GM08714 (cell line): ENCODE results near the gene MICALL1.
"Not testable (repeated sequence)": the region's sequence is repeated elsewhere in the genome, so short reads cannot be mapped to it uniquely, and the experiment has no call there.

Source experiments
- H3K4me3 ChIP-seq: fragments of 200-500 bp; sonication (Bioruptor generic); 2 replicates; pipeline ENCODE4 v1.5.1; 2014; ENCODE audit warnings: mild to moderate bottlenecking, low read length, inconsistent platforms
- ZNF274 ChIP-seq: IDR thresholded peaks from 2 replicates; pipeline ENCODE4 v1.6.1; 2012; ENCODE audit warnings: mild to moderate bottlenecking, low read depth, low read length

The MICALL1 gene

DNA sequence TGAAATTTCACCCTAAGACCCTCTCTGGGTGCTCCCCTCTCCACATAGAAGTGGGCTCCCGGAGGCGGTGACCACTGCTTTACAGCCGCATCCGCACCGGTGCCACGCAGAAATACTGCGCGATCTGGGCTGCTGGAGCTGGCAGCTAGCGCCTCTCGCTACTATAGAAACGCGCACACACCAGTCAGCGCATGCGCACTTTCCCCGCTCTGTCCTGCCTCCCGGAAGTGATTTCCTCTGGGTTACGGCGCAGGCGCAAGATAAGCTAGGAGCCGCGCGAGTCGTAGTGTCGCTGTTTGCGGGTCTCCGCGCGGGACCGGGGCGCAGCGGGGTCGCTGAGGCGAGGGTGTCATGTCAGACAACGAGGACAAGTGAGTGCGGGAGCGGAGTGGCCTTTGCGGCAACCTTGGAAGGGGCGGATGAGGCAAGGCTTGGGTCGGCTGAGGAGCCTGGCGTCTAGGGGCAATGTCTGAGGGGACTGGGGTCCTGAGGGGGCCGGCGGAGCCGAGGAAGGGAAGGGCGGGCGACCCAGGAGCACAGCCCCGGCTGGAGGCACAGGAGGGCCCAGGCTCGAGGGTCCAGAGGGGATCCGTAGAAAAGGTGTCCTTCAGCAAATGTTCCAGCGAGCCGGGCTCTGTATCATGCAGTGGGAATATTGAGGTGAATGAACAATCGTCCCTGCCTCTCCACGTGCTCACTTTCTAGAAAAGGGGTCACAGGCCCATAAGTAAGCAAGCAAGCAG lies 47.5 kb downstream of the MICALL1 start, which contains the start of the genes C22orf23 and POLR2F:
TSS of gene C22orf23 (minus strand) at position 165 of the 743 bp plus-strand sequence. CDS start 452 bp downstream, outside the sequence.
TSS of gene POLR2F (plus strand) at position 263 of the 743 bp plus-strand sequence. CDS start at position 352, 89 bp downstream.
- peak within 1 kb of the TSS; percentile 90 for H3K4me3 ChIP-seq
- TF ChIP-seq ZNF274 = no peak

DNA sequence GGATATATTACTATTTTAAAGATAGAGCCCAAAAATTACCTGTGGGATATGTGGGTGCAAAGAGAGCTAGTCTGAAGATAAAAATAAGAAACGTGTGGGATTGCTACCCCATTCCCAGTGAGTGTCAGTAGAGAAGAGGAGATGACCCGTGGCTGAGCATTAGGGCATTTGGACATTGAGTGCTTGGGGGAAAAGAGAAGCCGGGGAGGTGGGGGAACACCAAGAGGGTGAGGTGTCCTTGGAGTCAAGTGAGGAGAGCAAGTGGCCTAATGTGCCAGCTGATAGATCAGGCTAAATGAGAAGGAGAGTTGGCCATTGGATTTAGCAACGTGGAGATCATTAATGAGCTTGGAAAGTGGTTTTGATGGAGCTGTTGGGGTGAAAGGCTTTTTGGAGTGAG lies 48.6 kb downstream of the MICALL1 start:
- H3K4me3 ChIP-seq = peak overlapping the region; percentile 90; the same call in 1 of the 2 replicates
- TF ChIP-seq ZNF274 = no peak

DNA sequence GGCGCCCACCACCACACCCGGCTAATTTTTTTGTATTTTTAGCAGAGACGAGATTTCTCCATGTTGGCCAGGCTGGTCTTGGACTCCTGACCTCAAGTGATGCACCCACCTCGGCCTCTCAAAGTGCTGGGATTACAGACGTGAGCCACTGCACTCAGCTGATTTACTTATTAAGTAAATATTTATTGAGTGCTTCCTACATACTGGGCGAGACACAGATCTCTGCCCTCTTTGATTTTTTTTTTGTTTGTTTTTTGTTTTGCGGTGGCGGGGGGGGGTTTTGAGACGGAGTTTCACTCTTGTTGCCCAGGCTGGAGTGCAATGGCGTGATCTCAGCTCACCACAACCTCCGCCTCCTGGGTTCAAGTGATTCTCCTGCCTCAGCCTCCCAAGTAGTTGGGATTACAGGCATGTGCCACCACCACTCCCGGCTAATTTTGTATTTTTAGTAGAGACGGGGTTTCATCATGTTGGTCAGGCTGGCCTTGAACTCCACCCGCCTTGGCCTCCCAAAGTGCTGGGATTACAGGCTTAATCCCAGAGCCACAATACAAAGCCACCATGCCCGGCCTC lies 49.8 kb downstream of the MICALL1 start:
- not testable (repeated sequence) for H3K4me3 ChIP-seq

DNA sequence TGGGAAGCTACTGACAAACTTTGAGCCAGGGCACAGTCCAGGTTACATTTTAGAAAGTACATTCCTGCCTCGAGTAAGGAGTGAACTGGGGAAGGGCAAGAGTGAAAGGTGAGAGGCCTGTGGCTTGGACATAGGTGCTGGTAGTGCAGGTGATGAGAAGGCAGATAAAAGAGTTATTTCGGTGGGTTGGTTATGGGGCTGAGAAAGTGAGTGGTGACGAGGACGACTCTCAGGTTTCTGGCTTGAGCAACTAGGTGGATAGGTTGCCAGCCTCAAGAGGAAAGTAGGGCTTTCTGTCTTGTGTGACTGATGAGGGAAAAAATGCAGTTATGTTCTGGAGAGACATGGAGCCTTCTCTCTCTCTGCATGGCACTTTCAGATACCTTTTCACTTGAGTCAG lies 51.1 kb downstream of the MICALL1 start:
- no peak overlapping the region for H3K4me3 ChIP-seq
- TF ChIP-seq ZNF274 = no peak

DNA sequence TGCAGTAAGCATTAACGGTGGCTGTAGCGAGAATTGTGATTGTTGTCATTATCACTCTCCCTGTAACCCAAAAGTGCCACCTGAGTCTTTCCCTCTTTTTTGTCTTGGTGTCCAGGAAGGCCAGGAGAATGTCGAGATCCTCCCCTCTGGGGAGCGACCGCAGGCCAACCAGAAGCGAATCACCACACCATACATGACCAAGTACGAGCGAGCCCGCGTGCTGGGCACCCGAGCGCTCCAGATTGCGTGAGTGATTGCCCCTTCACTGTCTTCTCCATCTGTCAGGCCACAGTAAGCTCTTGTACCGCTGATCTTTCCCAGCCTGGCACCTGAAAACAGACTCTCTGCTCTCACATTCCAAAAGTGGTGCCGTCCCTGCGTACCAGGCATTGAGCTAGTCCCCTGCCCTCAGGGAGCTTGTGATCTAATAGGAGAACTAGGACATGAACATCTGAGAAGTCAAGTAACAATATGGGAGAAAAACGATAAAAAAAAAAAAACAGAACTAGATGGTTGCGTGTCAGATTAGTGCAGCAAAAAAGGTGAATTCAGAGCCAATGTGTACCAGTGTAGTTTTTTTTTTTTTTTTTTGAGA lies 53.2 kb downstream of the MICALL1 start:
- no peak overlapping the region for H3K4me3 ChIP-seq
- no peak for TF ChIP-seq ZNF274

DNA sequence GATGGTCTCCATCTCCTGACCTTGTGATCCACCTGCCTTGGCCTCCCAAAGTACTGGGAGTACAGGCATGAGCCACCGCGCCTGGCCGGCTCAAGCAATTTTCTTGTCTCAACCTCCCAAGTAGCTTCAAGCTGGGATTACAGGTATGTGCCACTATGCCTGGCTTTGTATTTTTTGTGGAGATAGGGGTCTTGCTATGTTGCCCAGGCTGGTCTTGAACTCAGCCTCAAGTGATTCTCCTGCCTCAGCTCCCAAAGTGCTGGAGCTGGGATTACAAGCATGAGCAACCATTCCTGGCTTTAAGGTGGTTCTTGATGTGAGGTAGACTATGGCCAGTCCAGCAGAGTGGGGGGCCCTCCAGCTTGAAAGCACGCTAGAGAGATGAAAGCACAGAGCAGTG lies 55.0 kb downstream of the MICALL1 start:
- H3K4me3 ChIP-seq = no peak overlapping the region
- no peak for TF ChIP-seq ZNF274

DNA sequence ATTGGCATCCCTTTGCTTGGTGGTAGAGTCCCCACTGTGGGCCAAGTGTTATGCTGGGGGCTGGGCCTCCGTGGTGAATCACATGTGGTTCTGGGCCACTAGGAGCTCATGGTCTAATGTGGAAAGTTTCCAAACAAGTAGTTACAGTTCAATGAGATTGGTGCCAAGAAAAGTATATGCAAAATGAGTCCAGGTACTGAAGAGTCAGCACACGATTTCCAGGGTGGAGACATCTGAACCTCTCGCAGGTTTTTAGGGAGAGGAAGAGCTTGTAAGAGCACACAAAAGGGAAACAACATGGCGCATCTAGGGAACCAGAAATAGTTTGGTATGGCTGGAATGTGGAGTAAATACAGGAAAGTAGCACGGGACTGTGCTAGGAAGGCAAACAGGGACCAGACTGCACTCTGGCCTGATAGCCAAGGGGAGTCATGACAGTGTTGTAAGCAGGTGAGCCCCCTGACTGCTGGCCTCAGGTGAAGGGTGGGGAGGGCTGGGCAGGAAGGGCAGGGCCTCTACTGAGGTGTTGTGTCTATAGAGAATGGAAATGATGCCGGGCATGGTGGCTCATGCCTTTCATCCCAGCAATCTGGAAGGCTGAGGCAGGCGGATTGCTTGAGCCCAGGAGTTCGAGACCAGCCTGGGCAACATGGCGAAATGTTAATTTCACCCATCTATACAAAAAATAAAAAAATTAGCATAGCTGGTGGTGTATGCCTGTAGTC lies 60.0 kb downstream of the MICALL1 start:
- H3K4me3 ChIP-seq = no peak overlapping the region
- TF ChIP-seq ZNF274 = no peak

DNA sequence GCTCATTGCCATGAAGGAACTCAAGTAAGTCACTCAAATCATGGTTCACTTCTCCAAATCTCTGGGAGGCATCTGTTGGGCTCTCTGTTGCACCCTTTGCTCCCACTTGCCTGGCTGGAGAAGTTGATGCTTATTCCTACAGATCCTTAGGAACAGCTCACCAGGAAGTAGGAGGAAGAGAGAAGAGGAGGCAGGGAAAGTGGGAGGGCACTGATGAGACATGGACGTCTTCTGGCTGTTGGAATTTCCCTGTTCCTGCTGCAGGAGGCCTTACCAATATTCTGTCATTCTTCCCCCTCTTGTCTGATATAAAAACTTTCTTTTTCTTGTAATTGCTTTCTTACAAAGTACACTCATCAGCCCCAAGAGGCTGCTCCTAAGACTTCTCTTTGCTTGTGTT lies 61.0 kb downstream of the MICALL1 start:
- TF ChIP-seq ZNF274 = no peak
- no peak overlapping the region for H3K4me3 ChIP-seq

DNA sequence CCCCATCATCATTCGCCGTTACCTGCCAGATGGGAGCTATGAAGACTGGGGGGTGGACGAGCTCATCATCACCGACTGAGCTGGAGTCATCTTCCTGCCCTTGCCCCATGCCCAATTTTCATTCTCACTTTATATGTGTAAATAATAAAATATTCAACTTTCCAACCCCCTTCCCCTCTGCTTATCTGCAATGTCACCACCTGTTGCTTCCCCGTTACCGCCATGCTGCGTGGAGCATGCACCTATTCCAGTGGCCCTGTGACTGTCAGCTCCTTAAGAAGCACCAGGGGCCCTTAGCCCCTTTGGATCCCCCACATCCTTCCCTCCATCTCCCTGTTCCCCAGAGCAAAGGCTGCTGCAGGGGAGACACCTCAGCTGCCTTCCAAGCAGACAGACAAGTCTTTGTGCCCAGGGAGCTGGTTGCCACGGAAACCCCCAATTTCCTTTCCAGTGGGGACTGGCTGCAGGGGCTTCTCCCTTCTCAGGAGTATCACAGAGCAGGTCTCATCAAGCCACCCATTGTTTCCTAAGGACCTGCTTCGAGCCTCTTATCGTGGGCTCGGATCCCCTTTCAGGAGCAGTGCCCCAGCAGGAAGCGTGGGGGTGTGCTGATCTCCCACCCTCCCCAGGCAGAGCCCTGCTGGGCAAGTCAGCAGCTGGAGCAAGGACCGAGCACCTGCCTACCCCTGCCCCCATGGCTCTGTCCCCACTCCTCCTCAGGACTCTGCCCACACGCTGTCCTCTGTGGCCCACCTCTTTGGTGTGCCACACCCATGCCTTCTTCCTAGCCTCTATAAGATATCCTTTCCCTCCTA lies 61.7 kb downstream of the MICALL1 start:
- H3K4me3 ChIP-seq = no peak overlapping the region
- no peak for TF ChIP-seq ZNF274

DNA sequence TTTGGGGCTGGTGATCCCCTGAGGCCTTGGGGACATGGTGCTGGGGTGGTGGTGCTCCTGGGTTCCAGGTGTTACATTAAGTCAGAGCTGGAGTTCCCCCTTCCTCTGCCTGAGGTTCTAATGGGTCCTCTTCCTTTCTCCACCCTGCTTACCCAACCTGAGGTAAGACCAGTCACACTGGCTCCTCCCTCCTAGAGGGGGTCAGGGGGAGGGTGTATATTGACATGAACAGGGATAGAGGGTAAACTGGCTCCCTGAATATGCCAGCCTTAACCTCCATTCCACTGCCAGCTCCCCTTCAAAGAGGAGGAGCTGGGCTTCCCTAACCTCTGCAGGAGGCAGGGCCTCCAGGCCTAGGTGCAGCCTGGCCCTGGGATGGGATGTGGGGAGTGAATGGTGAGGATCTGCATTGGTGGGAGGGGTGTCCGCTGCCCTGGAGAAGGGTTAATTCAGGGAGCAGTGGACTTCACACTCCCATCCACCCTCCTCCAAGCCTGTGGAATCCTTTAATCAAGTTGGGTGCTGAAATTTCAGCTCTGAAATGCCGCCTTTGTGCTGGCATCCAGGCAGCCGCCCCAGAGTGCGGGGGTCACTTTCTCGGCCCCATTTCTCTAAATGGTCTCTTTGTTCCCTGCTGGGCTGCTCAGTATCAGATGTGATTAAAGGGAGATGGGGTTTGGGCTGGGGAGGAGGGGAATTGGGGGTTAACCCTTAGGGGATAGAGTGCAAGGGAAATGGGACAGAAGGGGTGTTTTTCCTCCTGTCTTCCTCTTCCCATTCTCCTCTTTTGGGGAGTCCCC lies 62.6 kb downstream of the MICALL1 start:
- H3K4me3 ChIP-seq = no peak overlapping the region
- TF ChIP-seq ZNF274 = no peak

DNA sequence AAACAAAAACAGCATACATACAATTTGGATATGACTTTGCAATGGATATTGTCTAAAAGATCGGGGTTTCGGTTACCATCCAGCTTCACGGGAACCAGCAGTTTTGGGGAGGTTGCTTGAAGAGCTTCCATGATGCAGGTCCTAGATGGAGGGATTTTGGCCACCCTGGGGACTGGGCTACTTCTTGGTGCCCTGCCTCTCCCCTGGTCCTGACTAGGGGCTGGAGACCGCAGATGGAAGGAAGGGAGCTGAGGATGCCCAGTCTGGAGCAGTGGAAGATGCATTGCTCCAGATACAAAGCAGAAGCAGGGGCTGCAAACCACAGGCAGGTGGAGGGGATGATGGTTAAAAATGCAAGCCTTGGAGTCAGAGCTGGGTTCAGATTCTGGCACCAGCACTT lies 64.8 kb downstream of the MICALL1 start:
- no peak overlapping the region for H3K4me3 ChIP-seq
- no peak for TF ChIP-seq ZNF274

DNA sequence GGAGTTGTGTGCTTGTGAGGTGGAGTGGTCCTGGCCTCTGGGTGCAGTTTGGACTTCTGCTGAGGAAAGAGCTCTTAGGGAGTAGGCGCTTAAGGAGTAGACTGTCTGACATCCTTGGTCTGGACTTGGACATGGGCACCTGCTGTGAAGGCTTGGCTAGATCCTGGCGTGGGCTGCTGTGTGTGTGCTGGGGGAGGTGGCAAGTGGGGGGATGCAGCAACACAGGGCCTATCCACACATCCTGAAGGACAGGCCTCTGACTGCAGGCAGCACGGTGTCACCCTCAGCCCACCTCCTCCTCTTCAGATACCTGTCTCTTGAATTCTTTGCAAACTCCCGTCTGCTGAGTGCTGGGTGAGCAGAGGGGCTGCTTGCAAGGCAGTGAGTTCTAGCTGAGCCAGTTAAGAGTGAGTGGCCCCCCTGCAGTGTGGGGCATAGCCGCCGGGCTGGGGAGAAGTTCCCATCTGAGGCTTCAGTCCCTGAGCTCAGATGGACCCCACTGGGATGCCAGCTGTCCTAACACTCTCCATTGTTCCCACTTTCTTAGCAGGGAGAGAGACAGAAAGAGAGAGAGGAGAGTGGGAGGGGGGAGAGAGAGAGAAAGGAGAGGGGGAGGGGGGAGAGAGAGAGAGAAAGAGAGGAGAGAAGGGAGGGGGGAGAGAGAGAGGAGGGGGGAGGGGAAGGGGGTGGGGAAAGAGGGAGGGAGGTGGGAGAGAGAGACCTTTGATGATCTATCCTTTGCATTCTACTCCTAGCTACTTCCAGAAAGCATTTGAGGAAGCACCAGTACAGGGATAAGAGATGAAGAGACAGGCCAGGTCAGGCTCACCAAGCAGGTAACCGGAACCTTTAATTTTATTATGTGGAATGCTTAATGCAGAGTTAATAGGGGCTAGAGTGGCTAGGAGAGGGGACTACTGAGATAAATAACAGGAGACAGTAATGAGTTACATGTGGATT lies 65.7 kb downstream of the MICALL1 start:
- H3K4me3 ChIP-seq = no peak overlapping the region
- TF ChIP-seq ZNF274 = no peak
